GM12865 (cell line): ENCODE results near the gene IL5.
"Not testable (repeated sequence)": the region's sequence is repeated elsewhere in the genome, so short reads cannot be mapped to it uniquely, and the experiment has no call there.

Source experiments
- DNase-seq: peaks from one replicate; pipeline ENCODE4 v3.0.0; 2010; ENCODE audit warnings: low read depth
- H3K4me3 ChIP-seq: 2 replicates; pipeline ENCODE4 v1.5.1; 2011; ENCODE audit warnings: mild to moderate bottlenecking, low read depth, low read length, control low read depth
- TF ChIP-seq, protein P1 (sequence below): IDR thresholded peaks from 2 replicates; pipeline ENCODE4 v1.5.1; 2011; ENCODE audit warnings: low read length, control low read depth, low read depth, inconsistent platforms; ENCODE audit not compliant: insufficient read depth; ENCODE audit errors: missing control alignments

The IL5 gene

DNA sequence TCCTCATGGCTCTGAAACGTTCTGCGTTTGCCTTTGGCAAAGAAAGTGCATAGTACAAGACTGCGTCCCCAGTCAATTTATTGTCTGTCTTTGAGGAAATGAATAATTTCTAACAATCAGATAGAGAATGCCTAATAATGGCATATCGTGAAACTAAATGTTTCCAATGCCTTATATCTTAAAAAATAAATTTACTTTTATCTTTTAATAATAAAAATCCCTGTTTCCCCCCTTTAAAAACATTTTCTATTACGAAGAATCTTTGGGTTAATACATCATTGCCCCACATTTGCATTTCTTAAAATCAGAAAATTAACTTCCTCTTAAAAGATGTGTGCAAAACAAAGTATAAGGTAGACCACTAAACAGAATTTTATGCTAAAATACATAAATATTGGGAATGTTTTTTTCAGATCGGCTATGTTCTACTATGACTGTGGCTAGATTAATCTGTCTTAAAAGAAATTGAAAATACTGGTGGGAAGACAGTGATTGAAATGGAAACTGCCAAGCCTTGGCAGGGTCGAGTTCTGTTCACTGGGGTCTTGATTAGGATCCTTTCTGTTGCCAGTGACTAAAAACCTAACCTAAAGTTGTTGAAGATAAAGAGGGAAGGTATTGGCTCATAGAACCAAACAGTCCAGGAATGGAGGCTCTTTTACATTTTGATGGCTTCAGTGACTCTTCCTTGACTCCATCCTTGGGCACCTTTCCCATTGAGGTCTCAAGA, at the start of gene IL5:
TSS of gene IL5 (minus strand) at position 51 of the 730 bp plus-strand sequence. CDS start at position 7, 44 bp downstream.
- no peak for DNase-seq

DNA sequence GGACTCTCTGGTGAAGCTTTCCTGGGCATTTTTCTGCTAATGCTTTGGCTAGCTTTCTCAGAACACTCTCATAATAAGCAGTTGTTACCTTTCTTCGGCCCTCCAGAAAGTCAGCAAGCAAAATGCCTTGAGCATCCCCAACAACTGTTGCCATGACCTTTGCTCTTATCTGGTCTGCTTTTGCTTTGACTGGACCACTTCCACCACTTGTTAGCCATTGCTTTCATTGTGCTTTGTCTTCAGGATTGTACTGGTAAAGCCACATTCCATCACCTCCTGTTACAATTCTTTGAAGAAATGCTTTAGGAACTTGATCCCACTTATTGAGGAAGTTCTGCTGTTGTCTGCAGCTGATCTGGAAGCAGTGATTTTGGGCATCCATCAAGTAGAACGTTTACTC, 49.2 kb upstream of the IL5 start:
- DNase-seq: no peak
- H3K4me3 ChIP-seq: no peak overlapping the region
- TF ChIP-seq, protein P1, sequence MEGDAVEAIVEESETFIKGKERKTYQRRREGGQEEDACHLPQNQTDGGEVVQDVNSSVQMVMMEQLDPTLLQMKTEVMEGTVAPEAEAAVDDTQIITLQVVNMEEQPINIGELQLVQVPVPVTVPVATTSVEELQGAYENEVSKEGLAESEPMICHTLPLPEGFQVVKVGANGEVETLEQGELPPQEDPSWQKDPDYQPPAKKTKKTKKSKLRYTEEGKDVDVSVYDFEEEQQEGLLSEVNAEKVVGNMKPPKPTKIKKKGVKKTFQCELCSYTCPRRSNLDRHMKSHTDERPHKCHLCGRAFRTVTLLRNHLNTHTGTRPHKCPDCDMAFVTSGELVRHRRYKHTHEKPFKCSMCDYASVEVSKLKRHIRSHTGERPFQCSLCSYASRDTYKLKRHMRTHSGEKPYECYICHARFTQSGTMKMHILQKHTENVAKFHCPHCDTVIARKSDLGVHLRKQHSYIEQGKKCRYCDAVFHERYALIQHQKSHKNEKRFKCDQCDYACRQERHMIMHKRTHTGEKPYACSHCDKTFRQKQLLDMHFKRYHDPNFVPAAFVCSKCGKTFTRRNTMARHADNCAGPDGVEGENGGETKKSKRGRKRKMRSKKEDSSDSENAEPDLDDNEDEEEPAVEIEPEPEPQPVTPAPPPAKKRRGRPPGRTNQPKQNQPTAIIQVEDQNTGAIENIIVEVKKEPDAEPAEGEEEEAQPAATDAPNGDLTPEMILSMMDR: no peak

More for the DNA sequence above, at the start of gene IL5:
- no peak within 1 kb of the TSS for H3K4me3 ChIP-seq
- TF ChIP-seq, protein P1: no peak

DNA sequence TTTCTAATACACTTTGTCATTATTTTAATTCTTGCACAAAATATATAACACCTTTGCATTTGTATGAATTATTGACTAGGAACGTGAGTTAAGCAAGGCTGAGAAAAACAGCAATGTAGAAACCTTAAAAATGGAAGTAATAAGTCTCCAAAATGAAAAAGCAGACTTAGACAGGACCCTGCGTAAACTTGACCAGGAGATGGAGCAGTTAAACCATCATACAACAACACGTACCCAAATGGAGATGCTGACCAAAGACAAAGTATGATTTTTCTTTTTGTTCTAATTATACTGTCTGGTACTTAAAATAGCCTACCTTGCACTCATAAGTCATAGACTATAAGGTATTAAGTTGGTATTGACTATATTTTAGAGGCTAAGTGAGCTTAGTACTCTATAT, 47.8 kb upstream of the IL5 start:
- peak; percentile 41 for DNase-seq
- H3K4me3 ChIP-seq: no peak overlapping the region
- TF ChIP-seq, protein P1: peak; percentile 8

DNA sequence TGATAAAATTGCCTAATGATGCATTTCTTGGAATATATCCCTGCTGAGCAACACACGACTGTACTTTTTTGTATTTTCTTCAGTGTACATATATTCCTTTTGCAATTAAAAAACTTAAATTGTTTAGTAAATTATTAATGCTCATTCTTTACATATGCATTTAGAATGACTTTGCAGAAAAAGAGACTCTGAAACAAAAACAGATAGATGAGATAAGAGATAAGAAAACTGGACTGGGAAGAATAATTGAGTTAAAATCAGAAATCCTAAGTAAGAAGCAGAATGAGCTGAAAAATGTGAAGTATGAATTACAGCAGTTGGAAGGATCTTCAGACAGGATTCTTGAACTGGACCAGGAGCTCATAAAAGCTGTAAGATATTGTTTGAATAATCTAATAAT, 46.1 kb upstream of the IL5 start:
- TF ChIP-seq, protein P1: no peak
- no peak for DNase-seq
- H3K4me3 ChIP-seq: no peak overlapping the region

DNA sequence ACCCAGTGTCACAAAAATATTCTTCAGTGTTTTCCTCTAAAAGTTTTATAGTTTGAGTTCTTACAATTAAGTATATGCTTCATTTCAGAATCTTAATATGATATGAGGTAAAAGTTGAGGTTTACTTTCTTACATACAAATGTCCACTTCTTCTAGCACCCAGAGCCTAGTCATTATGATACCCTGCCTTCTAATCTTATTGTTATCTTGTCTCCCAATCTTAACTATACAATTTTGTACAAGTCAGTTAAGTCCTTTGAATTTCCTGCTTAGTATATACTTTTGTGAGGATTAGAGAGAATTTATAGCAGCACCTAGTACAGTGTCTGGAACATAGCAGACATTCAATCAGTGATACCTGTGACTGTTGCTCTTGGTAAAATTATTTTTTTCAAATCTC, 42.7 kb upstream of the IL5 start:
- TF ChIP-seq, protein P1: no peak
- DNase-seq: no peak
- H3K4me3 ChIP-seq: no peak overlapping the region

DNA sequence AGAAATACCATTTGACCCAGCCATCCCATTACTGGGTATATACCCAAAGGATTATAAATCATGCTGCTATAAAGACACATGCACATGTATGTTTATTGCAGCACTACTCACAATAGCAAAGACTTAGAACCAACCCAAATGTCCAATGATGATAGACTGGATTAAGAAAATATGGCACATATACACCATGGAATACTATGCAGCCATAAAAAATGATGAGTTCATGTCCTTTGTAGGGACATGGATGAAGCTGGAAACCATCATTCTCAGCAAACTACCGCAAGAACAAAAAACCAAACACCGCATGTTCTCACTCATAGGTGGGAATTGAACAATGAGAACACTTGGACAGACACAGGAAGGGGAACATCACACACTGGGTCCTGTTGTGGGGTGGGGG, 41.2 kb upstream of the IL5 start:
- not testable (repeated sequence) for H3K4me3 ChIP-seq, DNase-seq

DNA sequence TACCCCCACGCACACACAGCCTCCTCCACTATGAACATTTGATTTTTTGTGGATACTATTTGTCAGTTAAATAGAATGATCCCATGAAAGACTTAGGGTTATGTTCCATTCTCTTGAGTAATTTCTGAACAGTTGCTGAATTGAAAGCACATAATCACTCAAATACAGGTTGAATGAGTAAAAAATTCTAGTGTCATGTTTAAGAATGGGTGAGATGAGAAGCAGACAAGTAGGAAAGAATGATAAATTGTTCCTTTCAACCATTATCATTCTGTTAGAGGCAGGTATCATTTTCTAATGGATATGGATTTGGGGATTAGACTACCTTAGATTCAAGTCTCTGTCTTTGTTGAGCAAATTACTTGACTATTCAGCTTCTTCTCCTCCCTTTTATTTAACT, 32.8 kb upstream of the IL5 start:
- no peak overlapping the region for H3K4me3 ChIP-seq
- TF ChIP-seq, protein P1: no peak
- no peak for DNase-seq

DNA sequence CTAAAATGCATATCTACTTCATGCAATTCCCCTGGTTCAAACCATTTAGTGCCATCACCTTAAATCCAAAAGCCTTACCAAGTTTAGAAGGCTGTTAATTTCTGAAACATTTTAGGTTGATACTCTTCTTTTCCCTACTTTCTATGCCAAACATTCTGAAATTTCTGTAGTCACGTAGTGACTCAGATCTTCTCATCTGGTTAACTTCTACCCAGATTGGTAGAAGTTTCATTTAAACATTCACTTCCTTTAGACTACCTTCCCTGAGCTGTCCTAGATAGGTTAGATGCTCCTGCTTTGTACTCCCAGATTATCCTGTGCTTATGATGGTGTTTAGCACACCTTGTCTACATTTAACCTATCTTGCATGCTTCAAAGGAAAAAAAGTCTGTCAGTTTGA, 23.3 kb upstream of the IL5 start:
- no peak overlapping the region for H3K4me3 ChIP-seq
- TF ChIP-seq, protein P1: no peak
- no peak for DNase-seq

DNA sequence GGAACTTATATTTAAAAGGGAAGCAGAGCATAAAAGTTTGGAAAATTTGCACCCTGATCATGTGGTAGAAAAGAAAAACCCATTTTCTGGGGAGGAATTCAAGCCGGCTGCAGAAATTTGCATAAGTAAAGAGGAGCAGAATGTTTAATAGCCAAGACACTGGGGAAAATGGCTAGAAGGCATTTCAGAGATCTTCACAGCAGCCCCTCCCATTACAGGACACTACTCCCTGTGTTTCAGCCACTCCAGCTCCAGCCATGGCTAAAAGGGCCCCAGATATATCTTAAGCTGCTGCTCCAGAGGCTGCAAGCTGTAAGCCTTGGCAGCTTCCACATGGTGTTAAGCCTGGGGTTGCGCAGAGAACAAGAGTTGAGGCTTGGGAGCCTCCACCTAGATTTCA, 21.2 kb upstream of the IL5 start:
- DNase-seq, H3K4me3 ChIP-seq: not testable (repeated sequence)
